SK-N-DZ (cell line): ENCODE data around the gene ADAM15.
A peak's percentile ranks its signal among the peaks of the same experiment; 100 is the strongest.

Source experiments
- DNase-seq: peaks from one replicate; pipeline ENCODE4 v3.0.0-alpha.2; 2015; ENCODE audit warnings: low spot score

The ADAM15 gene

DNA sequence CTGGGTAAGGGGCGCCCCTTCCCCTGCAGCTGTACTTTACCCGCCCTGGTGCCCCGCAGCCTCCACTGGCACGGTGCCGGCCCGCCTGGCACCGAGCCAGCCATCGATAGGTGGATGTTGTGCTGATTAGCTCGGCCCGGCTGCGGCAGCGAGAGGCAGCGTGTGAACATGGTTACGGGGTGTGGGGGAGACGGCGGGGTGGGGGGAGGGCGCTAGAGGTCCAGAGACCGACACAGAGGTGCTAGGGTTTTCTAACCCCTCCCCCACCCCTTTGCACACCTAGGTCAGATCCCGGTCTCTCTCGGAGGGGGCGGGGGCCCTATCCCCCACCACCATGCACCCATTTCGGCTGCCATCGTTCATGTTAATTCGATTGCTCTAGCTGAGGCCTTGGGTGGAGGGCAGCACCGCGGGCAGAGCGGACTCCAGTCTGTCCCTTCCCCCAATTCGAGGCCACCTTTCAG lies 19.1 kb downstream of the ADAM15 start:
- DNase-seq, result no peak

DNA sequence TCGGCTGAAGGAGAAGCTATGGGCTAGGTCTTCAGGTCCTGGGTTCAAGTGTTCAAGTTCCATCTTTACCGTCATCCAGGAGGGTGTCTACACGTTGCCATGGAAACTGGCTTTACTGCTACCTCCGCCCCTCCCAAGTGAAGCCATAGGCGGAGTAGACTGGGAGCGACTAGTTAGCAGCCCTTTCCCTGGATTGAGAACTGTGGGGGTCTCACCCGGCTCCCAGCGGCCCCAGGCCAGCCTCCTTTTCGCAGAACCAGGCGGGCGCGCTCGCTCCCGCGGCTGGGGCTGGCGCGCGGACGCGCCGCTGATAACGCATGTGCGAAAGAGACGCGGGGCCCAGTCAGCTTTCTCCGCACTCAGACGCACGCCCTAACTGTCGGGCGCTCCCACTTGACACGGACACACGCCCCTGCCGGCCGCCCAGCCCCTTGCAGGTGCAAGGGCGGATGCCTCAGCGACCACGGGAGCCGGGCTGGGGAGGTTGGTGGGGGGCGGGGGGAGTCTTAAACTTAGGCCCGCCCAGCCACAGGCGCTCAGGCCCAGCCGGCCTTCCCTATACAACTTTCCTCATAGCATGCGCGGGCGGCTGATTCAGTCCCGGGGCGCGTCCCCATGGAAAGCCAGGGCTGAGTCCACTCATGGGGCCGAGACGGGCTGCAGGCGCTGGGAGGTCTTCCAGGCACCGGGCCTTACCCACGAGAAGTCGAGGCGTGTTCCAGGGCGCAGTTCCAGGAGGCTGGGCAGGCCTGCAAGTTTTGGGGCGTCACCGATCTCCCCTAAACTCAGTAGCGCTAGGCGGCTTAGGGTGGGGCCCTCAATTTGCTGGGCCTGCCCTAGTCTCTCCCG lies 19.8 kb downstream of the ADAM15 start:
- peak; percentile 94 for DNase-seq

DNA sequence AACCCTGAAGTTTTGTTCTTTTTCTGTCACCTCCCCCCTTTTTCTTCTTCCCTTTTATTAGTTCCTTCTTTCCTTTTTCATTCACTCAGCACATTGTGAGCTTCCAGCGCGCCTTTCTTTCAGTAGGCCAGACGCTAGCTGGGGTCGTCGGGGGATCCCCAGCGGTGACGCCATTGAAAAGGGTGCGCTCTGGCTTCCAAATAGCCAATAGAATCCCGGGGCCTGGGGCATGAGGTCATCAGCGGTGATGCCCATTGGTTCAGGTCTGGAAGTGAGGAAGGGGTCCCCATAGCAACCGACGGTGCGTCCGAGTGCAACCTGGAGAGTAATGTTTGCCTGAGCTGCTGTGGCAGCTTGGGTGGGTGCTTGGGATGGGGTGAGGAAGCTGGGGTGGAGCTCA lies 20.6 kb downstream of the ADAM15 start:
- peak; percentile 85 for DNase-seq

DNA sequence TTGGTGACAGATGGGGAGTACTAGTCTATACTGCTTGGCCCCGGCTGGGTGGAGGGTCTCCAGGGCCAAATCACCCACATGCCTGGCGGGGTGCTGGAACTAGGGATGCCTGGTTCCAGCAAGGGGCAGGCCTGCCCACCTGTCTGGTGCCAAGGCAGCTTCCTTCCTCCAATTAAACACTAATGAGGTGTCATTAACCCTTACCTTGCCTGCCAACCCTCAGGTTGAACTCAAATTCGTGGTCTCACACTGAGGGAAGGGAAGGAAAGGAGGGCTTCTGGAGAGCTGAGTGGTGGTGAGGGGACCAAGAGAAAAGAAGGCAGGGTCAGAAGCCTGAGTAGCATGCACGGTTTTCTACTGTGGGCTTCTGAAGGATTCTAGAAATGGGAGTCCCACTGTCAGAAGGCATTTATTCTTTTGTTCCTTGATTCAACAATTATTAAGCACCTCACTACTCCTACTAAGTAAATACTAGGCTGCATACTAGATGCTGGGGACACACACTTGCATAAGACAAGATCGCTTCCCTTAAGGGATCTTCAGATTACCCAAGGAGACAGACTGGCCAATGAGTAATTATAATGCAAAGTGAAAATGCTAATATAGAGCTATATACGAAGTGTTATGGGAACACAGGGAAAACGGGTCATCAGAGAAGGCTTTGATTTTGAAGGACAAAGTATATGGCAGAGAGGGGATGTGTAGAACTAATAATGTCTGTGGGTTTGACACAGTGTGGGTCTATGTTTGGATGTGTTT lies 21.6 kb downstream of the ADAM15 start:
- no peak for DNase-seq

DNA sequence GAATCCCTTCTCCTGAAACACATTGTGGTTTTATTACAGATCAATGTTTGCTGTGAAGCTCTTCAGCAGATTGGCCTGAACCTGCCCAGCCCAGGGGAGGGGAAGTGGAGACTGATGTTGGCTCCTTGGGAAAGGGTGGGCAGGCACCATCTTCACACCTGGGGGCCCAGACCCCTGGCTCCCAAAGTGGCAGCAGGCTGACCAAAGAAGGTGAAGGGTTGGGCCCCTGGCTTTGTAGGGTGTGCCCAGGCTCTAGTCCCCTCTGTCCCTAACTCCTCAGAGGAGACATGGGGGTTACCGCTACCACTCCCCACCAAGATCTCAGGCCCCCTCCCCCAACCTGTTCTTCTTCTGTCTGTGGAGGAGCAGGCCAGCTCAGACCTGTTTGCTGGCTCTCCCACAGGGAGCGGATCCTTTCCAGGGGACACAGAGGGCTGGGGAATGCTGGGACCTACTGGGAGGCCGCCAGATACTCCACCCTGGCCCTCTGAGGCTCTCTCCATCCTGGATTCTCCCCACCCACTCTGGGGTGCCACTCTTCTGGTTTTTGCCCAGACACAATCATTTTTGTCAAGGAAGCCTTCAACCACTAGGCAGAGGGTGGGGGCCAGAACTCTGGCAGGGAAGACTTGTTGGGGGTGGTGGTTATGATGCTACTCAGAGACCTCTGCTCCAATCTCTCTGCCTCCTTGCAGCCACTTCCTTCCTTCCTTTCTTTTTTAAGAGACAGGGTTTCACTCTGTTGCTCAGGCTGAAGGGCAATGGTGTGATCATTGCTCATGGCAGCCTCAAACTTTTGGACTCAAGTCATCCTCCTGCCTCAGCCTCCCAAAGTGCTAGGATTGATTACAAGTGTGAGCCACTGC lies 22.5 kb downstream of the ADAM15 start:
- no peak for DNase-seq

DNA sequence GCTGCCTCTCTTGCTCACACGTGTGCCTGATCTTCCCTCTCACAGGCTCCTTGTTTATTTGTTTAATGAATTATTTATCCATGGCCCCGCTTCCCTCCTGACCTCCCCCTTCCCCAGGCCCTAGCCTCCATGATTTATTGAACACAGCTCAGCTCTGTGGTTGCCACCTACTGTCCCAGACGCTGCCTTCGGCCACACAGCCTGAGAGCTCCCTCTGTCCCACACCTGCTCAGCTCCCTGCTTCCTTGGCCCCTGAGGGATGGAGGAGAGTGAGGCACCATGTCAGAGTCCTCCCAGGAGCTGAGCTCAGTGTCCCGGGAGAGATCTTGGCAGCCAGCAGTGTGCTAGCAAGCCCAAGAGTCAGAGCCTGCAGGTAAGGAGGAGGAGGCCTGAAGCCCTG lies 24.4 kb downstream of the ADAM15 start:
- DNase-seq, result no peak

DNA sequence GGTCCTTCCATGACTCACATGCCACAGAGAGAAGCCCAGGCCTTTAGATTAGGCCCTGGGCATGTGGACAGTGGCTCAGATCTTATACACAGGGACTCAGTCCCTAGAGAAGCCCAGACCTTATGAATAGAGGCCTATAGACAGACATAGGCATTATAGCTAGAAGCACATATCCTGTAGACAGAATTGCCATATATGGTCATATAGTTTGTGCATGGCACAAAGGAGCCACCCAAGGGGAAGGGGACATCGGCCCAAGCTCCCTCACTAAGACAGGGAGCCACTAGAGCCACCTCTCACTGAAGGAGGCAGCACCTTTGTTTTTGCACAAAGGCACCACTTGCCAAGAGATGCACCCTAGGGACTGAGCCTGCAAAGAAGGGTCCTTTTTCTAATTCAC lies 25.3 kb downstream of the ADAM15 start:
- DNase-seq, result peak; percentile 52

DNA sequence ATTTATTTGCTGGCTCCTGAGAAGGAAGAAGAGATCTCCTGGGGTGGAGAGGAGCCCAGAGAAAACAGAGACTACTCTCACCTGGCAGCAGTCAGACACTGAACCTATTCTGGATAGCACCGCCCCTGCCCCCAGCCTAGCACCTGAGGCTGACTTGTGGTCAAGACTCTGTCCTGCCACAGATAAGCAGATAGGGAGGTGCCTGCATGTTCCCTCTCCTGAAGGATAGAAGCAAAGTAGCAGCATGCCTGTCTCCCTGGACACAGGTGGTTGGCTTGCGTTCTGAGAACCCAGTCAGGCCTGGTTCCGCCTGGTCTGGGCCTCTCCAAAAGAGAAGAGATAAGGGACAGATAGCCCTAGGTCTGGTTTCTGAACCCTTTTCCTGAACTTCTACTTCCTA lies 26.2 kb downstream of the ADAM15 start:
- DNase-seq, result no peak

DNA sequence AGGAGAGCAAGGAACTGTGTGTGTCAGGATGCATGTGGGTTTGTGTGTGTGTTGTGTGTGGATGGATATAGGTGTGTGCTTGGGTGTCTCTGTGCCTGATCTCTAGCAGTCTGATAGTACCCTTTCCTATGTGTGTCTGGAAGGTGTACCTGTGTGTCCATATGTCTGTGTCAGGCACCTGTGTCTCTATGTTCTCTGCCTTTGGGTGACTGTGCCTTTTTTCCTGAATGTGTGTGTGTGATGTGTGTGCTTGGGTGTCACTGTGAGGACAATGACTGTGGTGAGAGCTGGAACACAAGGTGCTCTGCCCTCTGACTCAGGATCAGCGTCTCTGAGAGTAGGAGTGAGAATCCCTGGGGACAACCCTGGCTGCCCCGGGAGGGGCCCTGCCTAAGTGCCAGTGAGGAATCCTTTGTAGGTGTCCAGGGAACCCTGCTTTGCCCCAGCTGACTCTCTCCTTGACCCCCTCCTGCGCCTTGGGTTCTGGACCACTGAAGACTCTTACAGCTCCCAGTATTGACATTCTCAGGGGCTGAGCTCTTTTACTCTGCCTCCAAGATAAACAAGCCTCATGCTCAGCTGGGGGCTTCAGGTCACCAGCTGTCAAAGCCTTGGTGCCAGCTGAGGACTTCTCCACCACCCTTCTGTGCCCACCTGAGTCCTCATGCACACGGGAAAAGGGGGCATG lies 26.8 kb downstream of the ADAM15 start:
- DNase-seq, result no peak

DNA sequence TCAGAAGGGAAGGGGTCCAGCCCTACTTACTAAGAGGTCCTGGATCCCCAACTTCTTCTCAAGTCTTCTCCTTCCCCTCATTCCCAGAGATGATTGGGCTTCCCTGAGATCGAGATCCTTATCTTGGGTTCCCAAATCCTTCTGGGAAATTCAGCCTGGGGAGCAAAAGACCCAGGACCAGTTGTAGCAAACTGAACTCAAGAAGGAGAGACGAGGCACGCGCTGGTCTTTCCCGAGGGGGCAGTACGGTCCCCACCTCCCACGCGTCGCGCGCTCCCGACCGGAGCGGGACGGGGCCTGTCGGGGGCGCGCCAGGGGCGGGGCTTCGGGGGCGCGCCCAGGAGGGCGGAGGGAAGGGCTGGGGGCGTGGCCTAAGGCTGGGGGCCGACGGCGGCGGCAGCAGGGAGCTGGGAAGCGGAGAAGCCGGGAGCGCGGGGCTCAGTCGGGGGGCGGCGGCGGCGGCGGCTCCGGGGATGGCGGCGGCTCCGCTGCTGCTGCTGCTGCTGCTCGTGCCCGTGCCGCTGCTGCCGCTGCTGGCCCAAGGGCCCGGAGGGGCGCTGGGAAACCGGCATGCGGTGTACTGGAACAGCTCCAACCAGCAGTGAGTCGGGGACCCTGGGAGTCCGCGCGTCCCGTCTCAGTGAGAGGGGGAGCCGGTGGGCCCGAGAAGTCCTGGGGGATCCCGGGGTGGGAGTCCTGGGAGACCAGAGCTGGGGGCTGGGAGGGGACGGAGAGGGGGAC lies 27.5 kb downstream of the ADAM15 start, which contains the start of gene EFNA3:
EFNA3 (plus strand) TSS at position 369 of the 741 bp plus-strand sequence; CDS start at position 474, 105 bp downstream.
- peak; percentile 75 for DNase-seq

DNA sequence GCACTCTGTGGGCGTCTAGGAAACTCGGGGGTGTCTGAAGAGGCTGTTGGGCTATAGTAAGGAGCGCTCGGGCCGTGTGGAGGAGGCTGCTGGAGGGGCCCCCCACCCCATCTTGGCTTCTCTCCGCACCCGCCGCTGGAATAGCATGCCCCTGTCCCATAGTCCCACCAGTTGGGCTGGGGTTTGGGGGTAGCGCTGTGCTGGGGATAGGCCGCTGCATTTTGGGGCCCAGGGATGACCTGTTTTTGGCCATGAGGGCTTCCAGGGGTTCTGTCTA lies 28.0 kb downstream of the ADAM15 start:
- no peak for DNase-seq

DNA sequence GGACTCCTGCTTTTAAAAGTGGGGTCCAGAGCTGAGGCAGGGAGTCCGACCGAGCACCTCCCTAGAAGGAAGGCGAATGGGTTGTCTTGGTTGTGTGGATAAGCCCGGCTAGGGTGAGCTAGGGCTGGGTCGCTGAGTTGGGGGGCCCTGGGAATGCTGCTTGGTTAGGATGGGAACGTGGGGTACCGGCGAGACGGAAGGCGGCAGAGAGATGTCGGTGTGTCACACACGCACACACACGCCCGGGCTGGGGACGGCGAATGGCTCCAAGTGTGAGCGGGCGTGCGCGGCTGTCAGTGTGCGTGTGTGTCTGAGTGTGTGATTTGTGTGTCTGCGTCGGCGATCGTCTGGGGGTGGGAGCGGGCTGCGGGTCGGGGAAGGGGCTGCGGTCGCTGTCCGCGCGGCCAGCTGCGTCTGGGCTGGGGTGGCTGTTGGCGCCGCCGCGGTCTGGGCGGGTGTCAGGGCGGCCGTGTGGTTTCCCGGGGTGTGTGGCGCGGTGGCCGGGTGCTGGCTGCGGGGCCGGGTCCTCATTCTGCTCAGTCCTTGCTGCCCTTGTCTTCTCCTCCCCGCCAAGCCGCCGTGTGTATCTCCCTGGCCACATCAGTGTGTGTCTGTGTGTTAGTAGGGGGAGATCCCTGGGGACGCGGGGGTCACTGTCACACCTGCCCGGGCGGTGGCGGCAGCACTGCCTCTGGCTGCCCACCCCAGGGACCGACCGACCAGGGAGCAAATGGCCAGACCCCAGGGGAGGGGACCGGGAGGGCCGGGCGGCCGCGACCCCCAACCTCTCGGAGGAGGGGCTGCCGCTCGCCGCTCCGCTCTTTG lies 28.6 kb downstream of the ADAM15 start:
- peak; percentile 54 for DNase-seq

DNA sequence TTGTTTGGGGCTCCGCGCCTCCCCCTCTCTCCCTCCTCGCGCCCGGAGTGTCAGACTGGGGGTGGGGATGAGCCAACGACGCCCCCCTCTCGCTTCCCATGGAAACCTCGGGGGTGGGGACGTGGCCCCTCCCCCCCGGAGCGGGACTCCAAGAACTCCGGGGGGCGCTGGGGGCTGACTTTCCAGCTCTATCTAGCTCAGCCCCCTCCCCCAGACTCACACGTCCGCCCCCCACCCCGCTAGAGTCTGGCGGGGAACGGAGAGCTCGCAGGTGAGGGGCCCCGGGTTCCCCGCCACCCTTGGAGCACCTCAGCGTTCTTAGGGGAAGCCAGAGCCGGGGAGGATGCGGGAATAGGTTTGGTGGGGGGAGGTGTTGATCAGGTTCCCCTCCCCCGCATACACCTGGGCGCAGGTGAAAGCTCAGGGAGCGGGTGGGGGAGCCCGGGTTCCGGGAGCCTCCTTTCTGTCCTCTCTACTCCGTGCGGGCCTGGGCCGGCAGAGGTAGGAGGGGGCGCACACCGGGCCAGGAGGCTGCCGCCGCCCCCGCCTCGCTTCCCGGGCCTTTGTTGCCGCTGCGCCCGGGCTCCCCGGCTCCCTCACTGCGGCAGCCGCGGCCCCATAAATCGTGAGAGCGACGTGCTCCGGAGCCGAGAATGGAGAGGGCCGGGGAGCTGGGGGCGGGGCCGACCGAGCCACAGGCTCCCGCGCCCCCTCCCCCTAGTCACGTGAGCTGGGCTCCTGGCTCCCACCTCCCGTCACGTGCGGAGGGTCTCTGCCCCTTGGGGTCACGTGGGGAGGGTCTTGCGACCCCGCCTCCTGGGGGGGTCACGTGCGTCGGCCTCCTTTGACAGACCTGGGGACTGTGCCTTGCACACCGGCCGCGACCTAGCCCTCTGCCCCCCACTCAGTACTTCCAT lies 29.5 kb downstream of the ADAM15 start:
- peak; percentile 94 for DNase-seq

DNA sequence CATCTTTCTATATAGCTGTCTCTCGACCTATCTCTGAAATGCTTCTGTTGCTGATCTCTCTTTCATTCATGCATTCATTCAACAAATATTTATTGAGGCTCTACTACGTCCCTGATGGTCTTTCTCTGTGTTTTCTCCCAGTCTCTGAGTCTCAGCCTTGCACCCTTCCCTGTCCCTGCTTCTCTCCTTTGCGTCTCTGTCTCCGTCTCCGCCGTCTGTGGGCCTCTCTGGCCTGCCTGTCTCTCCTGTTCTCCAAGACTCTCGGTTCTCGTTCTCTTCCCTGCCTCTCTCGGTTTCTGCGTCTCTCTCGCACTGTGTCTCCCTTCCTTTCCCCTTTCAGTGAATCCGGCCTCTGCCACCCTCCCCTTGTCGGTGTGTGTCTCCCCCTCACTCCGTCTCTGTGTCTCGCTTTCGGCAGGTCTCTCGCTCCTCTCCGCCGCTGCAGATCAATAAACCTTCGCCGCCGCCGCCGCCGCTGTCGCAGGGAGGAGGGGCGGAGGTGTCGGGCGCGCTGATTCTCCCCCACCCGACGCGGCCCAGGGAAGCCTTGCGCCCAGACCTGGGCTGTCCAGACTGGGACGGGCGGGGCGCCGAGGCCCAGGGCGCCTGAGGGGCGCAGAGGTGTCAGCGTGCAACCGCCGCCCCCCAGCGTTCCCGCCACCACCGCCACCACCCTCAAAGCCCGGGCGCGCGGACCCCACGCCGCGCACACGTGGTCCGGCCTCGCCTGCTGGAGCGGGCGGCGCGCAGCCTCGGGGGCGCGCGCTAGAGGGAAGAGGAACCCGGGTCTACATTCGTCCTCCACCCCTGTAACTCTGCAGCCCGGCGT lies 30.6 kb downstream of the ADAM15 start:
- DNase-seq, result no peak

DNA sequence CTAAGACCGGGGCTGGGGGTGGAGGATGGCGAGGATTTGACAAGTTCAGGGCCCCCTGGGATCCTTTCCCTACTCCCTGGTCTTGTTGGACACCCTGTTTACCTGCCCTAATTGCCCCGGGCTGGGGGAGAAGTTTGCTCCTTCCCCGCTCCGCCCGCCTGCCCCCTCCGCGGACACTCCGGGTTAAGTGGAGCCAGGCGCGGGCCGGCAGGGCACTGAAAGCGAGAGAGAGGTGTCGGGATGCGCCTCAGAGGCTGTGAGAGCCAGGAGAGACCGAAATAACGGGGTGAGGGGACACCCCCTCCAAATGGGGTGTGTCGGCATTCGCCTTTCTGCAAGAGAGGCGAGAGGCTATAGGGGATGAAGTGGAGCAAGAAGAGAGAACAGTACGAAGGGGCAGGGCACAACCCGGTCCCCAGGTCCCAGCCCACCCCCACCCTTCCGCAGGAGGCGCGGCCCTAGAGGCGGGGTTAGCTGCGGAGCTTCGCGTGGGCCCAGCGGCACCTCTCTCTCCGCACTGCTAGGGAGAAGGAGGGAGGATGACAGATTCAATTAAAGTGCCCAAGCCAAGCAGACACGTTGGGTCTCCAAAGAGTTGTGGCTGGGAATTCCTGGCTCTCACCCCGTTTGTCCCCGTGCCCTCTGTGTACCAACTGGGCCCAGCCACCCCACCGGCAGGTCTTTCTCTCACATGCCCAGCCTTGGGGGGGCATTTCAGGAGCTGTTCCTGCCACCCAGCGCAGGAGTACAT lies 31.4 kb downstream of the ADAM15 start:
- peak; percentile 57 for DNase-seq

DNA sequence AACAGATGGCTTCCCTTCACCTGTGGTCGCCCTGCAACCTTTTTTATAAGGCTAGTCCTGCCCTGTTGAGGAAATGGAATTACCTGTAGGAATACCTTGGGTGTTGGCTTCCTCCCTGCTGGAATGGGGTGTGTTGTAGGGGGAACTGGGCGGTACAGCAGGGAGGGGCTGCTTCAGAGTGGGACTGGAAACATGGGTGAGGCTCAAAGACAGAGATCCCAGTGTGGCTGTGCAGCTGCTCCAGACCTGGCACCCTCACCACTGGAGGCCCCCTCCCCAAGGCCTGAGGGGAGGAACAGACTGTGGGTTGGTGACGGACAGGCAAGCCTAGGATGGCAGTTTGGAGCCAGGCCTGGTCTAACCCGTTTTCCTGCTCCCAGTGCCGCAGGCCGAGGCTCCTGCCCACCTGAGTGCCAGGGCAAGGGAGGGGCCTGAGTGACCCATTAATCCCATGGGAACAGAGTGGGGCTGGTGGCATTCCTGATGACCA lies 32.0 kb downstream of the ADAM15 start:
- no peak for DNase-seq
